UCSD-AML1 (cell line): ENCODE measurements around the gene NUPR1.
"Not testable (repeated sequence)": the region's sequence is repeated elsewhere in the genome, so short reads cannot be mapped to it uniquely, and the experiment has no call there.

ENCODE experiments used
- DNase-seq: peaks from one replicate; lab custom pipeline; 2025; ENCODE audit not compliant: unreplicated experiment; lab: John Stamatoyannopoulos, UW

The NUPR1 gene, protein sequence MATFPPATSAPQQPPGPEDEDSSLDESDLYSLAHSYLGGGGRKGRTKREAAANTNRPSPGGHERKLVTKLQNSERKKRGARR

DNA sequence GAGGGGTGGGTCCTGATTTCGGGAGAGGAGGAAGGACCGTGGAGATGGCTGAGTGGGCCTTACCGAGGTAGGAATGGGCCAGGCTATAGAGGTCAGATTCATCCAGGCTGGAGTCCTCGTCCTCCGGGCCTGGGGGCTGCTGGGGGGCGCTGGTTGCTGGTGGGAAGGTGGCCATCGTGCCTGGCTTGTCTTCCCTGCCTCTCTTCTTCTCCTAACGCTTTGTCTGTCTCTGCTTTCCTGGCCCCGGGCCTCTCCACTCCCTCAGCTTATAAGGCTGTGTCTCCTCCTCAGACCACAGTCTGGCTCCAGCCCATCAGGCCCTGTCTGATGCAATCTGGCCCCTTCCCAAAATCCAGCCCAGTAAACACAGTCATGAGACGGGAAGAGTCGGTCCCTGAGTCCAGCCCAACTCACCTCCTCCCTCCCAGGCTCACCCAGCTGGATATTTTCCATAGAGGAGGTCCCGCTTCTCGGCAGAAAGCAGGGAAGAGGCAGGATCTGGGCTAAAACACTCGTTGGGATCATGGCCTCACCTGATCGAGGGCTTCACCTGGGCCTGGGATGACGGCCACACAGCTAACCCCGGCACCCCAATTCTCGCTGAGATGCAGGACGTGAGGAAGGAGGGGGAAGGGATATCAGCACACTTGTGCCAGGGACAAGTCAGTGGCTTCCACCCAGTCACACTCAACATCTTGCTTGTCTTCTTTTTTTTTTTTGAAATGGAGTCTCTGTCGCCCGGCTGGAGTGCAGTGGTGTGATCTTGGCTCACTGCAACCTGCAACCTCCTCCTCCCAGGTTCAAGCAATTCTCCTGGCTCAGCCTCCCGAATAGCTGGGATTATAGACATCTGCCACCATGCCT, at the start of gene NUPR1:
Gene NUPR1 (minus strand): TSS at position 242 of the 864 bp plus-strand sequence. CDS start 67 bp downstream, at position 175.
- DNase-seq = no peak

DNA sequence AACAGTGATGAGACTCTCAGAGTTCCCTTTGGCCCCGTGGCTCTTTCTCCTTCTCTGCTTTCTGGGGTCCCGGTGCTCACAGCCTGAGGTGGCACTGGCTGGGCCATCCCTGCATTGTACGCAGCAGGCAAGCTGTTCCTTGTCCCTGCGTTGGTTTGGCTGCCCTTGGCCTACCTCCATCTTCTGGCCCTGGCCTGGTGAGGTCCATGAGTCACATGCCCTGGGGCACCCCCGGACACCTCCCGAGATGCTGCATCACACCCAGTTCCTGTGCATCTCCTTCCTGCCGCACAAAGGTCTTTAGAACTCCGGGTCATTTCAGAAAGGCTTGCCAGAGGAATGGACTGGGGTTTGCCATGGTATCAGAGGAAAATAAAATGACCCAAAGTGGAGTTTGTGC, 48.6 kb upstream of the NUPR1 start:
- DNase-seq = no peak

DNA sequence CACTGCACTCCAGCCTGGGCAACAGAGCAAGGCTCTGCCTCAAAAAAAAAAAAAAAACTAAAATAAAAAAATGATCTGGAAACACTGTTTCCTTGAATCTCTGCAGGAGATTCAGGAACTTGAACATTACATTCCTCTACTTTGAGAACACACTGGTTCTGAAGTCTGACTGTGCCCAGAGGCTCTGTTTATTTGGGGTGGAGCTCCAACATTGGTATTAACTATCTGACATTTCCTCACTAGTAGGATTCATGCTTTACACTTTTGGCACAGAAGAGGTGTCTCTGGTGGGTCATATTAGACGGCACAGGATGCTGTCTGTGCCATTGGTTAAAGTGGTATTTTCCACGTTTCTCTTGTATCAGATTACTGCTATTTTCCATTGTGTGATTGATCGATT, 47.7 kb upstream of the NUPR1 start:
- no peak for DNase-seq

DNA sequence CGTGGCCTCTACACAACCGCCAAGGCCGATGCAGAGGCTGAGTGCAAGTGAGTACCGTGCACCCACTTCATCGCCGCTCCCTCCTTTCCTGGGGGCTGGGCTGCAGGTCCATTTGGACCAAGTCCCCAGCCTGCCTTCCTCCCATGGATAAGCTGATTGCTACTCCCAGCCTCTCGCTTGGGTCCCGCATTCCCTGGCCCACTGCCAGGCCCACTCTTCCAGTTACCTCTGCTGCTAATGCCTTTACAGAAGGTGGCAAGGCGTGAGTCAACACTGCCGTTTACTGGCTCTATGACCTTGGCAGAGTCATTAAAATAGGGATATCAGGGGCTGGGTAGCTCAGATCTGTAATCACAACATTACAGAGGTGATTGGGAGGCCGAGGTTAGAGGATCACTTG, 46.9 kb upstream of the NUPR1 start:
- DNase-seq = no peak

DNA sequence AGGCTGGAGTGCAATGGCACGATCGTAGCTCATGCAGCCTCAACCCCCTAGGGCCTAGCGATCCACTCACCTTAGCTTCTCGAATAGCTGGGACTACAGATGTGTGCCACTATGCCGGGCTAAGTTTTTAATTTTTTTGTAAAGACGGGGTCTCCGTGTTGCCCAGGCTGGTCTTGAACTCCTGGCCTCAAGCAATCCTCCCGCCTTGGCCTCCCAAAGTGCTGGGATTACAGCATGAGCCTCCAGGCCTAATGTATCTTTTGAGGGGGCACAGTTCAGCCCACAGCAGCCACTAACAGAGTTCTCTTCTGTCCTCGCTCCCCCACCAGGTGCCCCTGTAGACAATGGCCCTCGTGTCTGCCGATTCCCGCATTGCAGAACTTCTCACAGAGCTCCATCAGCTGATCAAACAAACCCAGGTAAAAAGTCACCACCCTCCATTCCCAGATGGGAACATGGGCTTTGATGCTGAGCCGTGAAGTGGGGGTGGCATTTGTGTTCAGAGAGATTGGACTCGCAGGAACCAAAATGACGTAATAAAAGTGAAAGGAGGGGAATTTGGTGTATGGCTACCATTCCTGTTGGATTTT, 42.0 kb upstream of the NUPR1 start:
- DNase-seq = no peak

DNA sequence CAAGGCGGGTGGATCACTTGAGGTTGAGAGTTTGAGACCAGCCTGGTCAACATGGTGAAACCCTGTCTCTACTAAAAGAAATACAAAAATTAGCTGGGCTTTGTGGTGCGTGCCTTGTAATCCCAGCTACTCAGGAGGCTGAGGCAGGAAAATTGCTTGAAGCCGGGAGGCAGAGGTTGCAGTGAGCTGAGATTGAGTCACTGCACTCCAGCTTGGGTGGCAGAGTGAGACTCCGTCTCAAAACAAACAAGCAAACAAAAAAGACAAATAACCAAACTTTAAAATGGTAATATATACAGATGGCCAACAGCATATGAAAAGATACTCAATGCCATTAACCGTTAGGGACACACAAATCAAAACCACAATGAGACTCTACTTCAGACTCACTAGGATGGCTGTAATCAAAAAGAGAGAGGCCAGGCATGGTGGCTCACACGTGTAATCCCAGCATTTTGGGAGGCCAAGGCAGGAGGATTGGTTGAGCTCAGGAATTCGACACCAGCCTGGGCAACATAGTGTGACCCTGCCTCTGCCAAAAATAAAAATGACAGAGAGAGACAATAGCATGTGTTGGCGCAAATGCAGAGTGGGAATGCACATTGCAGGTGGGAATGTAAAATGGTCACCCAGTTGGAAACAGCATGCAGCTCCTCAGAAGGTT, 36.8 kb upstream of the NUPR1 start:
- no peak for DNase-seq

DNA sequence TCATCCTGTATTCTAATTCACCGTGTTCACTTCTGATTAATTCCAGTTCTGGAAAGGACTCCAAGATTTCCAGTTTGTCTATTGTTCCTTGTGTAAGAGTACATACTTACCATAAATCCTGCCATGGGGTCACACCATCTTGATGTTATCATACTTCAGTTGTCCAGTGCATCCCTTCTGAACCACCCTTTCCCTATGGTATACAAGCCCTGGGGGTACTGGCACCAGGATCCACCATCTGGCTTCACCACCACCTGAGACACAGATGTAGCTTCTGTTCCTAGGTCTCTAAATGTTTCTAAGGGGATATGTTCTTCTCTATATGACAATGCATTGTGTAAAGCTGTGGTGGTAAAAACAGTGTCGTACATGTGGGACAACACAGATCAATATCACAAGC, 36.2 kb upstream of the NUPR1 start:
- no peak for DNase-seq

DNA sequence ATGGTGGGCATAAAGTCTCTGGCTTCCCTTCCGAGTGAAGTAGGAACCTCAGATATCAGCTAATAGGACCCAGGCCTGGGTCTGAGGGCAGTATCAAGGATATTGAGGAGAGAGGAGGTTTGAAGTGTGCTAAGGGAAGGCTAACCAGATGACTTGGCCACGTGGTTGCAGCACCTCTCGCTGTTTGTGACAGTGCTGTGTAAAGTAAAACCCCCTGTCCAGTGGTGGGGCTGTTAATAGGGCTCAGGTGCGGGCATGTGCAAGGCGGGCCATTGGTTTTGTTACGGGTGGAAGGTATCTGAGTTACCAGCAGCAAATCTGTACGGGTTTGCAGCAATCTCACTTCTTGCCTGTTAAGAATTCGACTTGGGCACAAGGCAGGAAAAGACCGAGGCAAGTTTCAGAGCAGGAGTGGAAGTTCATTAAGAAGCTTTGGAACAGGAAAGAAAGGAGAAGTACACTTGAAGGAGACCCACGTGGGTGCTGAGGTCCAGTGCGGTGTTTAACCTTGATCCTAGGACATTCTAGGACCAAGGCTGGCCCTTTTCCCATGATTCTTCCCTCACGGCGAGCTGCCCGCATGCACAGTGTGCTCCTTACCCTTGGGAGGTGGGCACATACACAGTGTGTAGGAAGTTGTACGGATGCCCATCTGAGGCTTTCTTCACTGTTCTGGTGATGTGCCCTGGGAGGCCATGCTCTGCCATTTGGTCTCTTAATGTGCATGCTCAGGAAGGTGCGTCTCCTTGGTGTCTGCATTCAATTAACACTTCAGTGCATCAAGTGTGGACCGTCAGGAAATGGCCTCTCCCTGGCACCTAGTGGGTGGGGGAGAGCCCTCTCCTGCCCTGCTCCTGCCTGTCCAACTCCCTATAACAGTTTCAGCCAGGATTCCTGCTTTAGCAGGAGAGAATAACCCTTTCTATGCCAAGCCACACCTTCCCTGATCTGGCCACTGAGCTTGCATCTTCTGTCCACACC, 35.3 kb upstream of the NUPR1 start:
- DNase-seq = no peak

DNA sequence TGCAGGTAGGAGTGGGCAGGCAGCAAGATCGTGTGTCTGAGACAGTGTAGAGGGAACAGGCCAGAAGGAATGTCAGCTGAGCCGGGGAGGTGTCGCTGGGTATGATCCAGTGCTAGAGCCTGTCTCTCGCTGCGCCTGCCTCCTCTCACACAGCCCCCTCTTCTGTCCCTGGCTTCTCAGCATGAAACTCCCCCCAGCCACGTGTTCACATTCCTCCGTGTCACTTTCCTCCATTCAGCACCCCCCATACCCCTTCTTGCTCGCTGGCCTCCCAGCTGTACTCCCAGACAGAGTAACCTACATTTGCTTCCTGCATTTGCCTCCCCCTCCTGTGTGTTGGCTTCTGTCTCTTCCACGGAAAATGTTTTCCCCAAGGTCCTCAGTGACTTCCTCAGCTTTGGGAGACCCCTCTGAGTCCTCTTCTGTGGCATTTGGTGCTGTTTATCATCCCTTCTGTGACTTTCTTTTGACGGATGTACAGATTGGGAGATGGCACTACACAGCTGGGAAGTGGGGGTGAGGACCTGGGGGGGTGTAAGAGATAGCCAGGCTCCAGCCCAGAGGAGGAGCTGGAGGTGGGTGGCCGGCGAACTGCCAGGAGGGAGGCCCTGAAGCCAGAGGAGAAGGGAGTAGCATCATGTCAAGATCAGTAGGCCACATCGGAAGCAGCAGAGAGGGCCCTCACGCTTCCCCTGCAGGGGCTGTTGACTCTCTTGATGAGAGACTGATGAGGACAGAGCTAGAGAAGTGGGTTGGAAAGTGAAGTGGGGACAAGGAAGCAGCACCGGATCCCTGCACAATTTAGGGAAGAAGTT, 34.1 kb upstream of the NUPR1 start:
- DNase-seq = no peak

DNA sequence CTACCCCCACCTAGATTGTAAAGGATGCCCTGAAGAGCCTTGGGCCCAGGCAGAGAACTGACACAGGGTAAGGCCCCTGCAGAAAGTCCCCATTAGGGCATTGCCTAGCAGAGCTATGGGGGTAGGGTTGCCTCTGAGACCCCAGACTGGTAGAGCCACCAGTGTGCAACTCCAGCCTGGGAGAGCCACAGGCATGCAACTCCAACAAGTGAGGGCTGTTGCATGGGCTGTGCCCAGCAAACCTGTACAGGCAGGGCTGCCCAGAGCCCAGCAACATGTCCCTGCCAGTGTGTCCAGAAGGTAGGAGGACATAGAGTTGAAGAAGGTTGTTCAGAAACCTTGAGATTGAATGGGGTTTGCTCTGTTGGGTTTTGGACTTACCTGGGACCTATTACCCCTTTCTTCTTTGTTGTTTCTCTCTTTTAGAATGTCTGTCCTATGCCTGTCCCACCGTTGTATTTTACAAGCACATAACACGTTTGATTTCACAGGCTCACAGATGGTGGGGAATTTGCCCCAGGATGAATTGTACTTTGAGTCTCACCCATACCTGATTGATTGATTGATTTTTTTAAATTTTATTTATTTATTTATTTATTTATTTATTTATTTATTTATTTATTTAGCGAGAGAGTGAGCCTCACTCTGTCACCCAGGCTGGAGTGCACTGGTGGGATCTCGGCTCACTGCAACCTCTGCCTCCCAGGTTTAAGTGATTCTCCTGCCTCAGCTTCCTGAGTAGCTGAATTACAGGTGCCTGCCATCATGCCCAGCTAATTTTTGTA, 31.4 kb upstream of the NUPR1 start:
- DNase-seq = no peak

DNA sequence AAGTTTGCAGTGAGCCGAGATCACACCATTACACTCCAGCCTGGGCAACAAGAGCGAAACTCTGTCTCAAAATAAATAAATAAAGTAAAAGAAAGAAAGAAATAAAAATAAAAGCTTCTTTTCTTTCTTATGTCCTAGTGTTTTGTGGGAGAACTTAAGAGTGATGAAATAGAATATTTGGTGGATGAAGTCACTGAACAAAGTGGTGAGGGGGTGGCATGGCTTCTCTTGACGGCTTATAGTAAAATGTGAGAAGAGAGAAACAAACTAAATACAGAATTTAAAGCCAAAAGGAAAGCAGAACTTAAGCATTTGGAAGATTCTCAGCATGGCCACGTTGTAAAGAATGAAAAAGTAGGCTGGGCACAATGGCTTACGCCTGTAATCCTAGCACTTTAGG, 30.2 kb upstream of the NUPR1 start:
- no peak for DNase-seq

DNA sequence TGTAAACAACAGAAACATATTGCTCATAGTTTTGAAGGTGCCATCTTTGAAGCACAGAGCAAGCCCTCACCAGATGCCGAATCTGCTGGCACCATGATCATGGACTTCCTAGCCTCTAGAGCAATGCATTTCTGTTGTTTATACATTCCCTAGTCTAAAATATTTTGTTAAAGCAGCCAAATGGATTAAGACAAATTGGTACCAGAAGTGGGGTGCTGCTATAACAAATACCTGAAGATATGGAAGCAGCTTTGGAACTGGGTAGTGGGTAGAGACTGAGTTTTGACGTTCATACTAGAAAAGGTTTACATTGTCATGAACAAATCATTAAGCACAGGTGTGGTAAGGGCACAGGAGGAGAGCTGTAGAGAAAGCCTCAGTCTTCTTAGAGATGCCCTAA, 28.5 kb upstream of the NUPR1 start:
- no peak for DNase-seq

DNA sequence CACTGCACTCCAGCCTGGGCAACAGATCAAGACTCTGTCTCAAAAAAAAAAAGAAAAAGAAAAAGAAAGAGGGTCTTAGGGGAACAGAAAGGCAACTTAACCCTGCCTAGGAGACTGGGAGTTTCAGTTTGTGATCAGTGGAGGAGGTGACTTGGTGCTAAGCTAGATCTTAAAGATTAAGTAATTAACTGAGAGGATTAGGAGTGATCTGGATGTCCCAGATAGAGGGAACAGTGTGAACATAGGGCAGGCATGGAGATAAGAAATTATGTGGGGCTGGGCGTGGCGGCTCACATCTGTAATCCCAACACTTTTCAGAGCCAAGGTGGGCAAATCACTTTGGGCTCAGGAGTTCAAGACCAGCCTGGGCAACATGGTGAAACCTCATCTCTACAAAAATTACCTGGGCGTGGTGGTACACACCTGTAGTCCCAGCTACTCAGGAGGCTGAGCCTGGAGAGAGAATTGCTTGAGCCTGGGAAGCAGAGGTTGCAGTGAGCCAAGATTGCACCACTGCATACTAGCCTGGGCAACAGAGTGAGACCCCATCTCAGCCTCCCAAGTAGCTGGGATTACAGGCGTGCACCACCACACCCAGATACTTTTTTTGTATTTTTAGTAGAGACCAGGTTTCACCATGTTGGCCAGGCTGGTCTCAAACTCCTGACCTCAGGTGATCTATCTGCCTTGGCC, 27.6 kb upstream of the NUPR1 start:
- DNase-seq = not testable (repeated sequence)

DNA sequence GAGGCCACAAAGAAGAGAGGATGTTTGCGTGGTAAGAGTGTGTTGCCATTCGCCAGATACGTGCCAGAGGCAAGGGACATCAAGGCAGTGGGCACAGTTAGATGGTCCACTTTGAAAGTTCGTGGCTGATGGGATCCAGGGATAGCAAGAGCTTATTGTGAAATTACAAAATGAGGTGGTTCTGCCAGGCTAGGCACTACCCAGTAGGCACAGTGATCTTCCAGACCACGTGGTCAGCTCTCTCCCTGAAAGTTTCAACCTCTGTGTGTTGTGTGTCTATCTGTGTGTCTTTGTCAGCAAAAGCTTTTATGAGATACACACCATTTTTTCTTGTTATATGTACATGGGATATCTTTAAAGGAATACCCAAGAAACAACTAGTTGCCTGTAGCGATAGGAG, 24.4 kb upstream of the NUPR1 start:
- no peak for DNase-seq

DNA sequence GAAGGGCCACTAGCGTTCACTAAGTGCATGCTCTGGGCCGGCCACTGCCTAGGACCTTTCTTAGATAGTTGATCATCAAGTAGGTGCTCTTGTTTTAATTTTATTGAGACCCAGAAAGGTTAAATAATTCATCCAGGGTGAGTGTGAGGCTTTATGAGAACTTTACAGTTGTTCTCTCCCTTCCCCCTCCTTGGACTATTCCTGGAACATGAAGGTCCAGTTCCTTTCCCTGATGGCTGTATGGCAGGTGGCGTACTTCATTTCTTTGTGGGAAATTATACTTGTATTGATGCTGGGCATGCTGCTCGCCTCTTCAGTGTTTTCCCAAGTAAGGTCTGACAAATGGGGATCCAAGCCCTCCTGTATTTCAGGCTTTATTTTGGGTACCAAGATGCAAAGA, 23.4 kb upstream of the NUPR1 start:
- DNase-seq = no peak

DNA sequence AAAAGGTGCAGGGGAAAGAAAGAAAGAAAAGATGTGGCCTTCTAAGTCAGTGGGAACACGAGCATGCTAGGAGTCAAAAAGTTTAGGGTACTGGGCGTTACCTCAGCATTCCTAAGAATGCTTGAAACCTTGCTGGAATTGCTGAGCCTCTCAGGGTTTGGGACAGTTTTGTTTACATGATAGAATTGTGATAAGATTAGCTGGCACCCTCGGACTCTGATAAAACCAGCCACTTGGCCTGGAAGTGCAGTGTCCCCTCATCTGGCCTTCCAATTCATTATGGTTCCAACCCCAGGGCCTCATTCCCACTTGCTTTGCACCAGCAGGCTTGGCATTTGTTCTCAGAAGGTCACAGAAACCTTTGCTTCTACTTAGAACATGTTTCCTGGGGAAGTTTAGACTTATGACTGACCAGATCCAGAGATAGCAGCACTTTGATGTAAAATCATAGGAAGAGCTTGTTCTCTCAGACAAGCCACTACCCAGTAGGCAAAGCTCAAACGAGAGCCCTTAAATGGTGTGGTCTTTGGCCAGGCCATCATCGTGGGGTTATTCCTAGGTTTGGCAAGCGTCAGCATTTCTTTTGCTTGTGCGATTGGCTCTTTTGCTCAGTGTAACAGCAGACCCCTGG, 22.9 kb upstream of the NUPR1 start:
- no peak for DNase-seq

DNA sequence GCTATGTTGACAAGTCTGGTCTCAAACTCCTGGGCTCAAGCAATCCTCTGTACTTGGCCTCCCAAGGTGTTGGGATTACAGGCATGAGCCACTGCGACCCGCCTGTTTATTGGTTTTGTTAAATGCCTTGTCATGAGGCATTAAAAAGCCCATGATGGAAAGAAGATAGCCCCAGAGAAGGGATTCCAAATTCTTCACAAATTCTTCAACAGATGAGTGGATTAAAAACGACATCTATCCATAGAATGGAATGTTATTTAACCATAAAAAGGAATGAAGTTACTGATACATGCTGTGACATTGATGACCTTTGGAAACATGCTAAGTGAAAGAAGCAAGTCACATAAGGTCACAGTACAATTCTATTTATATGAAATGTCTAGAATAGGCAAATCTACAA, 19.7 kb upstream of the NUPR1 start:
- no peak for DNase-seq

DNA sequence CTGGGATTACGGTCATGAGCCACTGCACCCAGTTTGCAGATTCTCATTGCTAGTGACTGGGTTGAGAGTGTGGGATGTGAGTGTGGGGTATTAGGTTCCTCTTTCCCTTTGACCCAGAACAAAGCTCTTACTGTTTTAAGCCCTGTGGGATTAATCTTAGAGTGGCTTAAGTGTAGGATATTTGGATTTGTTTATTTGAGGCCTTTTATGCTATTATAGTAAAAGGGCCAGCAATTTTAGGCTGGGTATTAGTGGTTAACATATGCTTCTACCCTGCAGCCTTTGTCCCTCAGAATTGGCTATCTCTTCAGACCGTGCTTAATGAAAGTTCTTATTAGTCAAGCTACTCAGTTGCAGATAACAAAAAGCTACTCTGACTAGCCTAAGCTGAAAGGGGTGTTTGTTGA, 18.1 kb upstream of the NUPR1 start:
- no peak for DNase-seq
